Glutamatergic neuron (in vitro differentiated cells): ENCODE results near the gene NFXL1. TPM values are rescaled to one million over a fixed set of nuclear protein-coding genes. Genes with fewer than 3 reads are reported as not detected.

Experiments used
- DNase-seq: peaks from one replicate; pipeline ENCODE4 v3.0.0; 2022
- H3K27ac Mint-ChIP-seq: one replicate; pipeline ENCODE4 v1.8.0; 2020; ENCODE audit warnings: mild to moderate bottlenecking, mixed read lengths, inconsistent platforms; ENCODE audit not compliant: unreplicated experiment
- H3K27me3 Mint-ChIP-seq: one replicate; pipeline ENCODE4 v1.8.0; 2020; ENCODE audit warnings: mild to moderate bottlenecking, moderate library complexity, mixed read lengths, inconsistent platforms; ENCODE audit not compliant: unreplicated experiment
- H3K36me3 Mint-ChIP-seq: one replicate; pipeline ENCODE4 v1.8.0; 2020; ENCODE audit warnings: mild to moderate bottlenecking, mixed read lengths, inconsistent platforms; ENCODE audit not compliant: unreplicated experiment
- H3K4me1 Mint-ChIP-seq: one replicate; pipeline ENCODE4 v1.8.0; 2020; ENCODE audit warnings: mild to moderate bottlenecking, low read depth, mixed read lengths, inconsistent platforms; ENCODE audit not compliant: unreplicated experiment
- H3K4me3 Mint-ChIP-seq: one replicate; pipeline ENCODE4 v1.8.0; 2020; ENCODE audit warnings: mild to moderate bottlenecking, mixed read lengths, inconsistent platforms; ENCODE audit not compliant: unreplicated experiment
- H3K9me3 Mint-ChIP-seq: one replicate; pipeline ENCODE4 v1.8.0; 2020; ENCODE audit warnings: mild to moderate bottlenecking, moderate library complexity, mixed read lengths, inconsistent platforms; ENCODE audit not compliant: unreplicated experiment
- CTCF ChIP-seq: fragments of 200-600 bp; sonication (generic); IDR thresholded peaks from one replicate; pipeline ENCODE4 v1.5.0; 2021; ENCODE audit not compliant: partially characterized antibody, unreplicated experiment
- total RNA-seq: library from RNA; stranded (reverse); fragmentation: NEBNext Ultra II Directional; extraction: Animal tissue kit (Norgen Biotek cat#: 25700); gene quantifications from one replicate; pipeline ENCODE4 v1.2.1, GENCODE V29; 2021; ENCODE audit not compliant: unreplicated experiment

Gene NFXL1
- total RNA-seq, 1 donor from 2014 or later = 20.2 TPM

GRCh38 chr4:47817275-47817674, 97.1 kb downstream of the NFXL1 start:
- H3K27me3 Mint-ChIP-seq = no peaks in the 10 kb centered on the region
- H3K4me3 Mint-ChIP-seq = no peak overlapping the region
- no peak for DNase-seq
- no peak for TF ChIP-seq CTCF
- H3K9me3 Mint-ChIP-seq = no peaks in the 10 kb centered on the region
- no peaks in the 10 kb centered on the region for H3K4me1 Mint-ChIP-seq
- H3K27ac Mint-ChIP-seq = no peak overlapping the region
- no peaks in the 10 kb centered on the region for H3K36me3 Mint-ChIP-seq

- no peaks in the 10 kb centered on the region for H3K27me3 Mint-ChIP-seq
- no peak for TF ChIP-seq CTCF
- no peak overlapping the region for H3K27ac Mint-ChIP-seq
- H3K9me3 Mint-ChIP-seq = no peaks in the 10 kb centered on the region
- no peaks in the 10 kb centered on the region for H3K36me3 Mint-ChIP-seq
- H3K4me3 Mint-ChIP-seq = no peak overlapping the region
- H3K4me1 Mint-ChIP-seq = no peaks in the 10 kb centered on the region
- no peak for DNase-seq
Observed at GRCh38 chr4:47816748-47817147, 97.6 kb downstream of the NFXL1 start.

- DNase-seq = no peak
- TF ChIP-seq CTCF = no peak
- H3K36me3 Mint-ChIP-seq = no peaks in the 10 kb centered on the region
- H3K27me3 Mint-ChIP-seq = no peaks in the 10 kb centered on the region
- H3K27ac Mint-ChIP-seq = no peak overlapping the region
- no peaks in the 10 kb centered on the region for H3K4me1 Mint-ChIP-seq
- peaks cover 1% of the 10 kb centered on the region for H3K9me3 Mint-ChIP-seq
- H3K4me3 Mint-ChIP-seq = no peak overlapping the region
Observed at GRCh38 chr4:47814618-47815295, 99.6 kb downstream of the NFXL1 start.

- DNase-seq = no peak
- TF ChIP-seq CTCF = no peak
- Mint-ChIP-seq H3K4me1 (no peaks in the 10 kb centered on the region), H3K27me3 (no peaks in the 10 kb centered on the region), H3K36me3 (no peaks in the 10 kb centered on the region), H3K4me3 (no peak overlapping the region), H3K9me3 (peaks cover 1% of the 10 kb centered on the region), H3K27ac (no peak overlapping the region)
Observed at GRCh38 chr4:47809654-47810203, 104.7 kb downstream of the NFXL1 start.

- no peak overlapping the region for H3K27ac Mint-ChIP-seq
Observed at GRCh38 chr4:47804598-47804997, 109.8 kb downstream of the NFXL1 start.

More at GRCh38 chr4:47804598-47804997, 109.8 kb downstream of the NFXL1 start:
- DNase-seq = no peak
- Mint-ChIP-seq H3K9me3 (no peaks in the 10 kb centered on the region), H3K36me3 (no peaks in the 10 kb centered on the region), H3K27me3 (no peaks in the 10 kb centered on the region), H3K4me3 (no peak overlapping the region), H3K4me1 (no peaks in the 10 kb centered on the region)
- TF ChIP-seq CTCF = no peak
